Thyroid gland (tissue), 4 donors: ENCODE data around the gene PPM1H. TPM values are rescaled to one million over a fixed set of nuclear protein-coding genes. Genes with fewer than 3 reads are reported as not detected.
A peak's percentile ranks its signal among the peaks of the same experiment; 100 is the strongest.

Experiments
- DNase-seq, 2 donors: peaks; one replicate each; pipeline ENCODE4 v3.0.0-alpha.2; 2019
- H3K27ac ChIP-seq, 3 donors: fragments of 200-600 bp; sonication (generic); 1 replicate in 2 of 3; 2 replicates in 1 of 3; pipeline ENCODE4 v1.5.1; 2016 to 2019; ENCODE audit warnings: mild to moderate bottlenecking in 1 of 3, moderate library complexity in 1 of 3
- H3K27me3 ChIP-seq: fragments of 200-600 bp; sonication (generic); one replicate; pipeline ENCODE4 v1.5.1; 2019
- H3K36me3 ChIP-seq, 2 donors: fragments of 200-600 bp; sonication (generic); one replicate each; pipeline ENCODE4 v1.5.1; 2016 to 2019
- H3K4me1 ChIP-seq, 2 donors: fragments of 200-600 bp; sonication (generic); one replicate each; pipeline ENCODE4 v1.5.1; 2017 to 2019
- H3K4me3 ChIP-seq, 3 donors: fragments of 200-600 bp; sonication (generic); replicated peaks in 1 of 3; 1 replicate in 2 of 3; 2 replicates in 1 of 3; pipeline ENCODE4 v1.5.1; 2016; ENCODE audit warnings: mild to moderate bottlenecking in 1 of 3
- H3K9me3 ChIP-seq: fragments of 200-600 bp; sonication (generic); one replicate; pipeline ENCODE4 v1.5.1; 2017
- POLR2A ChIP-seq, 2 donors: fragments of 450-650 bp; IDR thresholded peaks; one replicate each; pipeline ENCODE4 v1.6.1; 2017; ENCODE audit warnings: antibody characterized with exemption in 2 of 2, mild to moderate bottlenecking in 2 of 2, moderate library complexity in 1 of 2
- WGBS, 2 donors: methylation state at CpG; one replicate each; pipeline ENCODE4 v1.1.5; 2017; 5-methylcytosine and 5-hydroxymethylcytosine counted together
- intact Hi-C: fragments of 100-400 bp; cut with DNase I; formaldehyde crosslinking; loops from one replicate; pipeline ENCODE4 v1.15.1; 2023
- total RNA-seq, 4 donors: library from RNA; depleted of rRNA; stranded (reverse); fragments of >200 nt; gene quantifications; one replicate each; pipeline ENCODE4 v1.2.3, GENCODE V29; 2016
- TF ChIP-seq, protein P1 (sequence below), 6 experiments: fragments of 200-600 bp in 3 of 6; fragments of 450-650 bp in 3 of 6; sonication (generic) in 3 of 6; IDR thresholded peaks; one replicate each; pipeline ENCODE4 v1.5.1; 2016 to 2019; ENCODE audit warnings: antibody characterized with exemption in 6 of 6, mild to moderate bottlenecking in 2 of 6, inconsistent platforms in 1 of 6, moderate library complexity in 1 of 6

Gene PPM1H
- total RNA-seq, 4 donors from 2014 or later = 3.9 to 12.7 (median 9.0) TPM

DNA sequence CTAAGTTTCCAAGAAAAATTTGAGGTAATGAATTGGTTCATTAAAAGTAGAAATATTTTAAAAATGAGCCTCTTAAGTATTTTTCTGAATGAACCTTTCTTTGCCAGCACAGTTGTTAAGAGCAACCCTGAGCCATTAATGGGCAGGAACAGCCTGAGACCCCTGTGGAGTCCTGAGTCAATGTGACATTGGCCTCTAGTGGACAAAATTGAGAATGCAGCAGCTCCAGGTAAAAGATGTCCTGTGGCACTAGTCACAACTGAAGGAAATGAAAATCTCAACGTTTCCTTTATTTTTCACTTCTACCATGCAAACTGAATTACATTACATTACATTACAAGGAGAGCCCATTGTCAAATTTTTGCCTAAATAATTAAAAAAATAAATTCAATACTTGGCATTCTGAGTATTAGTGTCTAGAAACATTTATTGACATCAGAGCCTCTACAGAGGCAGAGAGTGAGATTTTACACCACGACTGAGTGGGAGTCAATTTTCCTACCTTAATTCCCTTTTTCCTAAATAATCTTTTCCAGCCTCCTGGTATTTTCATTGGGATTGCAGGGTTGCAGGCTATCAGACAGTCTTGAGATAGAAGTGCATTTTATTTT lies 135.7 kb downstream of the PPM1H start:
- 39% methylated on average over 2 of the region's 2 CpGs for WGBS, 2 donors
- peak; percentile 62 to 66 for DNase-seq
- no peaks in the 10 kb centered on the region for H3K27me3 ChIP-seq
- H3K9me3 ChIP-seq = no peaks in the 10 kb centered on the region
- no peaks in the 10 kb centered on the region for H3K36me3 ChIP-seq
- no peaks in the 10 kb centered on the region for H3K4me1 ChIP-seq
- H3K4me3 ChIP-seq = no peak overlapping the region
- TF ChIP-seq, protein P1, sequence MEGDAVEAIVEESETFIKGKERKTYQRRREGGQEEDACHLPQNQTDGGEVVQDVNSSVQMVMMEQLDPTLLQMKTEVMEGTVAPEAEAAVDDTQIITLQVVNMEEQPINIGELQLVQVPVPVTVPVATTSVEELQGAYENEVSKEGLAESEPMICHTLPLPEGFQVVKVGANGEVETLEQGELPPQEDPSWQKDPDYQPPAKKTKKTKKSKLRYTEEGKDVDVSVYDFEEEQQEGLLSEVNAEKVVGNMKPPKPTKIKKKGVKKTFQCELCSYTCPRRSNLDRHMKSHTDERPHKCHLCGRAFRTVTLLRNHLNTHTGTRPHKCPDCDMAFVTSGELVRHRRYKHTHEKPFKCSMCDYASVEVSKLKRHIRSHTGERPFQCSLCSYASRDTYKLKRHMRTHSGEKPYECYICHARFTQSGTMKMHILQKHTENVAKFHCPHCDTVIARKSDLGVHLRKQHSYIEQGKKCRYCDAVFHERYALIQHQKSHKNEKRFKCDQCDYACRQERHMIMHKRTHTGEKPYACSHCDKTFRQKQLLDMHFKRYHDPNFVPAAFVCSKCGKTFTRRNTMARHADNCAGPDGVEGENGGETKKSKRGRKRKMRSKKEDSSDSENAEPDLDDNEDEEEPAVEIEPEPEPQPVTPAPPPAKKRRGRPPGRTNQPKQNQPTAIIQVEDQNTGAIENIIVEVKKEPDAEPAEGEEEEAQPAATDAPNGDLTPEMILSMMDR (IDR thresholded peaks at IDR 0.05) = peak; percentile 90 to 96 (median 94)
- no peak for TF ChIP-seq POLR2A (IDR thresholded peaks at IDR 0.05)
- intact Hi-C loops = no loop called here
- H3K27ac ChIP-seq = no peak overlapping the region

DNA sequence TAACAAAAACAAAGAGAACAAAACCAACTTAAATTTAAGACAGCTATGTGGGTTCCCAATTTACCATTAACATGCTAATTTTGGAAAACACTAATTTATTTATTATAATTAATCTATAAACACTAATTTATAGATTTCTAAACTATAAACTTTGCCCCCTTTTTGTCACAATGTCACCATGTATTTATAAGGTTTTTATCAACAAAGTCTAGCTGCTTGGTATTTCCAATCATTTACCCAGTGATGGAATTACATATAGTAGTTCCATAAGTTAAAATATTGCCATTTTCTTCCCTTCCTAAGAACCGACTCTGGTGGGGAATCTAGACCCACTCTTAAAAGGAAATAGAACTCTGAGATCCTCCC lies 140.7 kb downstream of the PPM1H start:
- DNase-seq = no peak
- 19 to 33% methylated on average over 1 of the region's 1 CpG for WGBS, 2 donors
- peak overlapping the region in 2 of 3 donors; percentile 10 to 34 for H3K27ac ChIP-seq
- no peaks in the 10 kb centered on the region for H3K9me3 ChIP-seq
- intact Hi-C loops = loop anchor here (5.0 kb wide), 2 partner anchors 192 to 212 kb away; no protein-coding TSS in a partner anchor
- TF ChIP-seq, protein P1 (IDR thresholded peaks at IDR 0.05) = no peak
- H3K4me3 ChIP-seq = no peak overlapping the region
- H3K27me3 ChIP-seq = no peaks in the 10 kb centered on the region
- peaks cover 8 to 22% of the 10 kb centered on the region in 2 donors for H3K4me1 ChIP-seq
- no peaks in the 10 kb centered on the region for H3K36me3 ChIP-seq

DNA sequence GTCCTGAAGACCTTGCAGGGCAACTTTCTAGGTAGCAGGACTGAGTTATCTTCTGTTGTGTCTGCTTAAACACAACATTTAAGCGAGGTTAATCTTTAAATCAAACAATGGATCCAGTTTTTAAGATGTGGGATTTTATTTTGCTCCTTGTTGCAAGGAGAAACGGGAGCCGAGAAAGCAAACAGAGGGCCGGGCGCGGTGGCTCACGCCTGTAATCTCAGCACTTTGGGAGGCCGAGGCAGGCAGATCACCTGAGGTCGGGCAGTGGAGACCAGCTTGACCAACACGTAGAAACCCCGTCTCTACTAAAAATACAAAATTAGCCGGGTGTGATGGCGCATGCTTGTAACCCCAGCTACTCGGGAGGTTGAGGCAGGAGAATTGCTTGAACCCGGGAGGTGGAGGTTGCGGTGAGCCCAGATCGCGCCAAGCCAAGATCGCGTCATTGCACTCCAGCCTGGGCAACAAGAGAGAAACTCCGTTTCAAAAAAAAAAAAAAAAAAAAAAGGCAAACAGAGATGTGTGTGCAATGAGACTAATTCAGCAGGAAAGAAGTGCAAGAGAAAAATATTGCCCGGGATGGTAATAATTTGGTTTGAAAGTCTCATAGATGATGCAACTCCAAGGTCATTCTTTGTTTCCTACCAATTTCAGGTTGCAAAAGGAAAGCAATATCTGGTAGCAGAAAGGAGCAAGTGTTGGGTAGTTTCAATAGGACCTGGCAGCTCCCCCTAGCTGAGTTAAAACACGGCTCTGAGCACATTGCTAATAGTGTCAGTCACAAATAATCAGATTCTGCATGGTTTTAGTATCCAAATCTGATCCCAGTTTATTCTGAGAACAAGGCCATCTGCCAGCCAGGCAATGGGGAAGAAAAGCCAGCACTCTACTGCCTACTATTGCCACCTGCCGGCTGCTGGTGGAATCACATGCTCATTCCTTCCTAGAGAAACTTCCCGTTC lies 141.4 kb downstream of the PPM1H start:
- WGBS, 2 donors = 77 to 80% methylated on average over 25 of the region's 25 CpGs
- H3K4me1 ChIP-seq = peaks cover 13 to 28% of the 10 kb centered on the region in 2 donors
- peak overlapping the region; percentile 34 to 47 (median 43) for H3K27ac ChIP-seq
- H3K9me3 ChIP-seq = no peaks in the 10 kb centered on the region
- H3K4me3 ChIP-seq = no peak overlapping the region
- TF ChIP-seq, protein P1 (IDR thresholded peaks at IDR 0.05) = peak; percentile 78 to 98 (median 95)
- TF ChIP-seq POLR2A (IDR thresholded peaks at IDR 0.05) = no peak
- no peaks in the 10 kb centered on the region for H3K27me3 ChIP-seq
- DNase-seq = peak; percentile 89 to 92
- intact Hi-C loops = loop anchor here (5.0 kb wide), 2 partner anchors 191 to 211 kb away; no protein-coding TSS in a partner anchor
- no peaks in the 10 kb centered on the region for H3K36me3 ChIP-seq

DNA sequence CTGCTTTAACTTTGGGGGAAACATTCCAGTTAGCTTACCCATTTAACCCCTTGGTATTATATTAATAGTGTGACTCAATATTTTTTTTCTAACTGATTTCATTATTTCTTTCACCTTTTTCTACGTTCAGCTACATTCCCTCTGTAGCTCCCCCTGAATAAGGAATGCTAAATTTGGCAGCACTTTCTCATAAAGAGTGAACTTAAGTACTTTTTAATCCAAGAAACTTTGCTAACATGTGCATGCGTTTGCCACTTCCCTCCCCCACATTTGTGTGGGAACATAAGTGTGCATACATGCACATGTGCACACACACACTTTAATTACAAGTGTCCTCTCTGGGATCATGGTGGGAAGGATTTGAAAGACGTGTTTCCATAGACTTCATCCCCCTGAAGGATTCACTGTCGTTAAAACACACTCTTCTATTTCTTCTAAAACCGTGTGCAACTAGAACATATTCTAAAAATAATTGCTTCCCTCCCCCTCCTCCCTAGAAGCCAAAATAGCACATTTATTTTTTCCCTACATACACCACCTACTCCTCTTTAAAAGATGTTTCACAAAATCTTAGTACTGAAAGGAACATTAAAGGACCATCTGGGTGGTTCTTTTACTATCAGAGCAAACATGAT lies 142.6 kb downstream of the PPM1H start:
- DNase-seq = no peak
- Histone ChIP-seq H3K27me3 (no peaks in the 10 kb centered on the region), H3K4me1 (peaks cover 21 to 40% of the 10 kb centered on the region in 2 donors), H3K36me3 (no peaks in the 10 kb centered on the region), H3K9me3 (no peaks in the 10 kb centered on the region), H3K27ac (peak overlapping the region in 1 of 3 donors; percentile 18), H3K4me3 (no peak overlapping the region)
- TF ChIP-seq, protein P1 (IDR thresholded peaks at IDR 0.05) = no peak
- TF ChIP-seq POLR2A (IDR thresholded peaks at IDR 0.05) = no peak
- WGBS, 2 donors = 47 to 60% methylated on average over 5 of the region's 5 CpGs
- intact Hi-C loops = loop anchor here (5.0 kb wide), 2 partner anchors 190 to 210 kb away; no protein-coding TSS in a partner anchor
